ENCODE data around the gene CRB2.

GRCh38 chr9:123408313-123409262 lies 52.6 kb downstream of the CRB2 start:
- TF ChIP-seq, protein P1, sequence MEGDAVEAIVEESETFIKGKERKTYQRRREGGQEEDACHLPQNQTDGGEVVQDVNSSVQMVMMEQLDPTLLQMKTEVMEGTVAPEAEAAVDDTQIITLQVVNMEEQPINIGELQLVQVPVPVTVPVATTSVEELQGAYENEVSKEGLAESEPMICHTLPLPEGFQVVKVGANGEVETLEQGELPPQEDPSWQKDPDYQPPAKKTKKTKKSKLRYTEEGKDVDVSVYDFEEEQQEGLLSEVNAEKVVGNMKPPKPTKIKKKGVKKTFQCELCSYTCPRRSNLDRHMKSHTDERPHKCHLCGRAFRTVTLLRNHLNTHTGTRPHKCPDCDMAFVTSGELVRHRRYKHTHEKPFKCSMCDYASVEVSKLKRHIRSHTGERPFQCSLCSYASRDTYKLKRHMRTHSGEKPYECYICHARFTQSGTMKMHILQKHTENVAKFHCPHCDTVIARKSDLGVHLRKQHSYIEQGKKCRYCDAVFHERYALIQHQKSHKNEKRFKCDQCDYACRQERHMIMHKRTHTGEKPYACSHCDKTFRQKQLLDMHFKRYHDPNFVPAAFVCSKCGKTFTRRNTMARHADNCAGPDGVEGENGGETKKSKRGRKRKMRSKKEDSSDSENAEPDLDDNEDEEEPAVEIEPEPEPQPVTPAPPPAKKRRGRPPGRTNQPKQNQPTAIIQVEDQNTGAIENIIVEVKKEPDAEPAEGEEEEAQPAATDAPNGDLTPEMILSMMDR (IDR thresholded peaks at IDR 0.05): no peak
- TF ChIP-seq POLR2A (IDR thresholded peaks at IDR 0.05): no peak
